ENCODE data around the gene RRP12.

DNA sequence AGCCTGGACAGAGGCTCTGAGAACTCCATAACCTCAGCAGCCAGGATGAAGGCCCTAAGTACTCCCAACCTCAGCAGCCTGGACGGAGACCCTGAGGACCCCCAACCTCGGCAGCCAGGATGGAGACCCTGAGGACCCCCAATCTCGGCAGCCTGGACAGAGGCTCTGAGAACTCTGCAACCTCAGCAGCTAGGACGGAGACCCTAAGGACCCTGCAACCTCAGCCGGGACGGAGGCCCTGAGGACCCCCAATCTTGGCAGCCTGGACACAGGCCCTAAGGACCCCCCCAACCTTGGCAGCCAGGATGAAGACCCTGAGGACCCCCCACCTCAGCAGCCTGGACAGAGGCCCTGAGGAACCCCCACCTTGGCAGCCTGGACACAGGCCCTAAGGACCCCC is 16.5 kb downstream of the RRP12 start:
- TF ChIP-seq POLR2AphosphoS5 (IDR thresholded peaks at IDR 0.05; ENCODE audit: low read depth, low read length): no peak
- TF ChIP-seq POLR2A (IDR thresholded peaks at IDR 0.05; ENCODE audit: low read depth, low read length): no peak
- TF ChIP-seq TAF1 (IDR thresholded peaks at IDR 0.05; ENCODE audit: borderline replicate concordance, low read depth, low read length): no peak

Data from GM12892 (cell line).